CD14-positive monocyte (primary cell): ENCODE measurements around the gene PTTG2. TPM values are rescaled to one million over a fixed set of nuclear protein-coding genes. Genes with fewer than 3 reads are reported as not detected.

Experiments used
- DNase-seq, 3 donors: peaks; one replicate each; pipeline ENCODE4 v3.0.0-alpha.2; 2011 to 2022
- H2AFZ ChIP-seq: 2 replicates; pipeline ENCODE4 v1.6.0; 2012; ENCODE audit warnings: mild to moderate bottlenecking, low read depth, low read length, inconsistent platforms; ENCODE audit not compliant: insufficient read depth, poor library complexity, severe bottlenecking
- H3K27ac ChIP-seq, 2 donors: 1 replicate in 1 of 2; 2 replicates in 1 of 2; pipeline ENCODE4 v1.5.1; 2012 to 2013; ENCODE audit warnings: low read length in 2 of 2, control low read depth in 1 of 2, inconsistent platforms in 1 of 2, low read depth in 1 of 2, mild to moderate bottlenecking in 1 of 2
- H3K27me3 ChIP-seq, 2 donors: one replicate each; pipeline versions ENCODE4 v1.6.0 to v1.6.1; 2011 to 2013; ENCODE audit warnings: low read length in 2 of 2; ENCODE audit not compliant: control insufficient read depth in 2 of 2, insufficient read depth in 2 of 2
- H3K36me3 ChIP-seq, 2 donors: replicated peaks in 1 of 2; 1 replicate in 1 of 2; 2 replicates in 1 of 2; pipeline versions ENCODE4 v1.5.1 to v1.6.1; 2012 to 2013; ENCODE audit warnings: low read length in 2 of 2, control low read depth in 1 of 2, inconsistent platforms in 1 of 2, mild to moderate bottlenecking in 1 of 2; ENCODE audit not compliant: insufficient read depth in 2 of 2, control insufficient read depth in 1 of 2
- H3K4me1 ChIP-seq, 2 donors: 1 replicate in 1 of 2; 2 replicates in 1 of 2; pipeline versions ENCODE4 v1.5.1 to v1.6.1; 2012 to 2013; ENCODE audit warnings: low read length in 2 of 2, control low read depth in 1 of 2, inconsistent platforms in 1 of 2, mild to moderate bottlenecking in 1 of 2, moderate library complexity in 1 of 2; ENCODE audit not compliant: insufficient read depth in 2 of 2, control insufficient read depth in 1 of 2
- H3K4me2 ChIP-seq: replicated peaks from 2 replicates; pipeline ENCODE3; 2012; ENCODE audit warnings: low read length, moderate library complexity, mild to moderate bottlenecking; ENCODE audit not compliant: poor library complexity, severe bottlenecking; ENCODE audit errors: extremely low read depth
- H3K4me3 ChIP-seq, 3 experiments: fragments of 200-600 bp in 1 of 3; sonication (generic) in 1 of 3; replicated peaks in 1 of 3; 1 replicate in 2 of 3; 2 replicates in 1 of 3; pipeline ENCODE4 v1.5.1; 2011 to 2013; ENCODE audit warnings: low read length in 3 of 3, mild to moderate bottlenecking in 3 of 3, control low read depth in 2 of 3, low read depth in 2 of 3, inconsistent platforms in 1 of 3, moderate library complexity in 1 of 3
- H3K79me2 ChIP-seq: 2 replicates; pipeline ENCODE4 v1.6.0; 2012; ENCODE audit warnings: mild to moderate bottlenecking, control low read depth, inconsistent platforms, low read length, moderate library complexity; ENCODE audit not compliant: insufficient read depth
- H3K9ac ChIP-seq: 2 replicates; pipeline ENCODE4 v1.6.0; 2017; ENCODE audit warnings: low read length, mild to moderate bottlenecking; ENCODE audit not compliant: insufficient read depth, poor library complexity, severe bottlenecking
- H3K9me3 ChIP-seq, 2 donors: replicated peaks in 1 of 2; 1 replicate in 1 of 2; 2 replicates in 1 of 2; pipeline versions ENCODE4 v1.5.1 to v1.6.1; 2012 to 2013; ENCODE audit warnings: low read length in 2 of 2, control low read depth in 1 of 2; ENCODE audit not compliant: control insufficient read depth in 1 of 2, insufficient read depth in 1 of 2
- H4K20me1 ChIP-seq: 2 replicates; pipeline ENCODE4 v1.6.0; 2012; ENCODE audit warnings: mild to moderate bottlenecking, low read length, control low read depth, moderate library complexity; ENCODE audit not compliant: insufficient read depth
- H3K27ac Mint-ChIP-seq, 7 donors: one replicate each; pipeline ENCODE4 v1.8.0; 2020; ENCODE audit warnings: mild to moderate bottlenecking in 7 of 7, mixed read lengths in 7 of 7, moderate library complexity in 6 of 7, inconsistent platforms in 2 of 7
- H3K27me3 Mint-ChIP-seq, 3 donors: one replicate each; pipeline ENCODE4 v1.8.0; 2021 to 2022; ENCODE audit warnings: low read depth in 3 of 3, mild to moderate bottlenecking in 3 of 3, mixed read lengths in 3 of 3, moderate library complexity in 3 of 3, inconsistent platforms in 1 of 3
- H3K36me3 Mint-ChIP-seq, 2 donors: one replicate each; pipeline ENCODE4 v1.8.0; 2020; ENCODE audit warnings: mixed read lengths in 2 of 2, inconsistent platforms in 1 of 2, mild to moderate bottlenecking in 1 of 2
- H3K4me1 Mint-ChIP-seq: one replicate; pipeline ENCODE4 v1.8.0; 2020; ENCODE audit warnings: mild to moderate bottlenecking, mixed read lengths
- H3K4me3 Mint-ChIP-seq, 2 donors: one replicate each; pipeline ENCODE4 v1.8.0; 2020; ENCODE audit warnings: mild to moderate bottlenecking in 2 of 2, mixed read lengths in 2 of 2, moderate library complexity in 1 of 2
- H3K9me3 Mint-ChIP-seq, 7 donors: one replicate each; pipeline ENCODE4 v1.8.0; 2020 to 2022; ENCODE audit warnings: mixed read lengths in 7 of 7, mild to moderate bottlenecking in 6 of 7, moderate library complexity in 6 of 7, inconsistent platforms in 2 of 7
- WGBS: methylation state at CpG from one replicate; pipeline ENCODE4 v1.1.5; 2013; ENCODE audit warnings: missing lambda C conversion rate; ENCODE audit not compliant: insufficient coverage; 5-methylcytosine and 5-hydroxymethylcytosine counted together
- intact Hi-C, 2 donors: fragments of 100-400 bp; cut with micrococcal nuclease; formaldehyde crosslinking; loops; one replicate each; pipeline versions ENCODE4 v1.15.0 to v1.15.1; 2023
- polyA plus RNA-seq, 3 donors: library from polyadenylated mRNA; depleted of rRNA in 1 of 3; unstranded in 2 of 3; stranded (reverse) in 1 of 3; fragments of 300-500 nt in 2 of 3; fragments of >200 nt in 1 of 3; fragmentation: Illumina TruSeq in 2 of 3; gene quantifications; 1 replicate in 2 of 3; 2 replicates in 1 of 3; pipeline ENCODE4 v1.2.3, GENCODE V29; 2012 to 2021
- TF ChIP-seq, protein P1 (sequence below): fragments of 200-600 bp; IDR thresholded peaks from one replicate; pipeline ENCODE4 v1.8.0; 2022; ENCODE audit warnings: antibody characterized with exemption, mild to moderate bottlenecking

PTTG2 gene
- polyA plus RNA-seq, 3 donors = 2.0 TPM; not detected in 2

DNA sequence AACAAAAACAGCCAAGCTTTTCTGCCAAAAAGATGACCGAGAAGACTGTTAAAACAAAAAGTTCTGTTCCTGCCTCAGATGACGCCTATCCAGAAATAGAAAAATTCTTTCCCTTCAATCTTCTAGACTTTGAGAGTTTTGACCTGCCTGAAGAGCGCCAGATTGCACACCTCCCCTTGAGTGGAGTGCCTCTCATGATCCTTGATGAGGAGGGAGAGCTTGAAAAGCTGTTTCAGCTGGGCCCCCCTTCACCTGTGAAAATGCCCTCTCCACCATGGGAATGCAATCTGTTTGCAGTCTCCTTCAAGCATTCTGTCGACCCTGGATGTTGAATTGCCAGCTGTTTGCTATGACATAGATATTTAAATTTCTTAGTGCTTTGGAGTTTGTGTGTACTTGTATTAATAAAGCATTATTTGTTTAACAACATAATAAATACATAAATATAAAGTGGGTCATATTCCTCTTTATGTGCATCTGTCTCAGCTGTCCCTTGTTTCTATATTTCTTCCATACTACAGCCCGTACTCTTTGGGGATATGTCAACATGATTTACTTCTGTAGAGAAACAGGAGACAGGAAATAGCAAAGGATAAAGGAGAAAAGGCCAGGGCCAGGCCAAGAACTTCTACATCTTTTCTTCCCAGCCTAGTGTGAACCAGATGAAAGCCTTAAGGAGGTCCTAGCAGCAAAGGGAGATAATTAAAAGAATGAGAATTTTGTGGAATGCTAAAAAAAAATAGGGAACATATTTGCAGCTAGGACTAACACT, 667 bp downstream of the PTTG2 start:
- H4K20me1 ChIP-seq = peaks cover 54% of the 10 kb centered on the region
- H3K9me3 ChIP-seq = no peaks in the 10 kb centered on the region
- H3K27ac ChIP-seq = no peak overlapping the region
- TF ChIP-seq, protein P1, sequence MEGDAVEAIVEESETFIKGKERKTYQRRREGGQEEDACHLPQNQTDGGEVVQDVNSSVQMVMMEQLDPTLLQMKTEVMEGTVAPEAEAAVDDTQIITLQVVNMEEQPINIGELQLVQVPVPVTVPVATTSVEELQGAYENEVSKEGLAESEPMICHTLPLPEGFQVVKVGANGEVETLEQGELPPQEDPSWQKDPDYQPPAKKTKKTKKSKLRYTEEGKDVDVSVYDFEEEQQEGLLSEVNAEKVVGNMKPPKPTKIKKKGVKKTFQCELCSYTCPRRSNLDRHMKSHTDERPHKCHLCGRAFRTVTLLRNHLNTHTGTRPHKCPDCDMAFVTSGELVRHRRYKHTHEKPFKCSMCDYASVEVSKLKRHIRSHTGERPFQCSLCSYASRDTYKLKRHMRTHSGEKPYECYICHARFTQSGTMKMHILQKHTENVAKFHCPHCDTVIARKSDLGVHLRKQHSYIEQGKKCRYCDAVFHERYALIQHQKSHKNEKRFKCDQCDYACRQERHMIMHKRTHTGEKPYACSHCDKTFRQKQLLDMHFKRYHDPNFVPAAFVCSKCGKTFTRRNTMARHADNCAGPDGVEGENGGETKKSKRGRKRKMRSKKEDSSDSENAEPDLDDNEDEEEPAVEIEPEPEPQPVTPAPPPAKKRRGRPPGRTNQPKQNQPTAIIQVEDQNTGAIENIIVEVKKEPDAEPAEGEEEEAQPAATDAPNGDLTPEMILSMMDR = no peak
- no peaks in the 10 kb centered on the region for H3K27me3 ChIP-seq
- Mint-ChIP-seq H3K4me3 (no peak overlapping the region), H3K27me3 (no peaks in the 10 kb centered on the region), H3K4me1 (peaks cover 2% of the 10 kb centered on the region), H3K9me3 (peaks cover 0 to 2% (median 0%) of the 10 kb centered on the region in 7 donors), H3K27ac (no peak overlapping the region), H3K36me3 (peaks cover 17 to 20% of the 10 kb centered on the region in 2 donors)
- peaks cover 0 to 20% of the 10 kb centered on the region in 2 donors for H3K36me3 ChIP-seq
- intact Hi-C loops = no loop called here
- no peak for DNase-seq
- H3K4me1 ChIP-seq = no peaks in the 10 kb centered on the region
- H3K4me2 ChIP-seq = no peak overlapping the region
- H3K4me3 ChIP-seq = no peak overlapping the region
- H2AFZ ChIP-seq = no peak overlapping the region
- H3K79me2 ChIP-seq = no peaks in the 10 kb centered on the region
- no peak overlapping the region for H3K9ac ChIP-seq
- WGBS = 100% methylated on average over 1 of the region's 5 CpGs

DNA sequence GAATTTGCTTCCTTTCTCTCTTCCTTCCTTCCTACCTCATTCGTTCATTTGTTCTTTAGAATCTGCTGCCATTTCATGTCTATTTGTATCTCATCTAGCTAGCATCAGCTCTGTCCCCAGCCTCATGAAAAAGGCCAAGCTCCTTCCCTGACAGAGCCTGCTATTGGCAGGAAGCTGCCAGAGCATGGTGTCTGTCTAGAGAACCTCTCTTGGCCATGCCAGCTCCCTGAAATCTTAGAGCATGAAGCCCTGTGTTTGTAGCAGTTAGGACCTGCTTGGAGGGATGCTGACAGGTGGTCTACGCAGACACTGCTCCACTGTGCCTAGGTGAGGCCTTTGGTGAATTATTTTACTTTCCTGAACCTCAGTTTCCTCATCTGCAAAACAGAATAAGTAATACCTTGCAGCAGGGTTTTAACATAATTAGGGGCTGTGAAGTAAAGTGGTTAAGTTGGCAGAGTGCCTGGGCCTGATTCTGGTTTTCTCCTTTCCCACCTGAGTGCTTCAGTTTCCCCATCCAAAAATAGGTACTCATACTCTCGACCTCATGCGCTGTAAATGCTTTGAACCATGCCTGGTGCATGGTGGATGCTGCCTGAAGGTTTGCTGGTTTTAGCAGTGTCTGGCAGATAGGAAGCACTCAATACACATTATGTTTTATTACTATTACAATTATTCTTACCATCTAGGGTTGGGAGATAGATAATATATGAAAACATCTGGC, 4.7 kb downstream of the PTTG2 start:
- Histone ChIP-seq H3K9me3 (no peaks in the 10 kb centered on the region), H3K4me1 (no peaks in the 10 kb centered on the region), H4K20me1 (peaks cover 53% of the 10 kb centered on the region), H3K9ac (no peak overlapping the region), H2AFZ (no peak overlapping the region), H3K27me3 (no peaks in the 10 kb centered on the region), H3K36me3 (peaks cover 0 to 9% of the 10 kb centered on the region in 2 donors), H3K27ac (no peak overlapping the region), H3K4me3 (no peak overlapping the region), H3K4me2 (no peak overlapping the region), H3K79me2 (peaks cover 16% of the 10 kb centered on the region)
- Mint-ChIP-seq H3K27me3 (no peaks in the 10 kb centered on the region), H3K4me1 (peaks cover 6% of the 10 kb centered on the region), H3K36me3 (peaks cover 14 to 19% of the 10 kb centered on the region in 2 donors), H3K9me3 (no peaks in the 10 kb centered on the region), H3K27ac (peak overlapping the region in 2 of 7 donors; percentile 47 to 63), H3K4me3 (no peak overlapping the region)
- intact Hi-C loops = no loop called here
- no peak for DNase-seq
- 71% methylated on average over 1 of the region's 4 CpGs for WGBS
- TF ChIP-seq, protein P1 = no peak
